GM12875 (cell line): Measurements from ENCODE around the gene CD9.

Experiments
- H3K4me3 ChIP-seq: one replicate; pipeline ENCODE4 v1.5.1; 2011; ENCODE audit warnings: low read depth, low read length, control low read depth
- TF ChIP-seq, protein P1 (sequence below): IDR thresholded peaks from 2 replicates; pipeline ENCODE4 v1.5.1; 2011; ENCODE audit warnings: low read depth, mild to moderate bottlenecking, control low read depth, inconsistent platforms, low read length, moderate library complexity, borderline replicate concordance; ENCODE audit not compliant: insufficient read depth

The CD9 gene

DNA sequence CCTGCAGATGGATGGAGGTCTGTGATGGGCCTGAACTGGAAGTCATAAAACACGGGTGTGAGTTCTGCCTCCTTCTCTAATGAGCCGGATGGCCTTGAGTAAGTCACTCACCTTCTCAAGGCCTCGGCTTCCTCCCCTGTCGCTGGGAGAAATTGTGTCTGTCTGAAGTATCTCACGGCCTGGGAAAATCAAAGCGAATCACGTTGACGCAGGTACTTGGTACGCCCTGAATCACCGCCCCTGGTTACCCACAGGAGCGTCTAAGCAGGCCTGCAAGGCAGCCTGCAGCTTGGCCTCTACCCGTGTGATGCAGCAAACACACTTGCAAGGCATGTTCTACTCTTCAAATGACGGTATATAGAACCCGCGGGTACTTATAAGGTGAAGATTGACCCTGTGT is 28.1 kb upstream of the CD9 start:
- TF ChIP-seq, protein P1, sequence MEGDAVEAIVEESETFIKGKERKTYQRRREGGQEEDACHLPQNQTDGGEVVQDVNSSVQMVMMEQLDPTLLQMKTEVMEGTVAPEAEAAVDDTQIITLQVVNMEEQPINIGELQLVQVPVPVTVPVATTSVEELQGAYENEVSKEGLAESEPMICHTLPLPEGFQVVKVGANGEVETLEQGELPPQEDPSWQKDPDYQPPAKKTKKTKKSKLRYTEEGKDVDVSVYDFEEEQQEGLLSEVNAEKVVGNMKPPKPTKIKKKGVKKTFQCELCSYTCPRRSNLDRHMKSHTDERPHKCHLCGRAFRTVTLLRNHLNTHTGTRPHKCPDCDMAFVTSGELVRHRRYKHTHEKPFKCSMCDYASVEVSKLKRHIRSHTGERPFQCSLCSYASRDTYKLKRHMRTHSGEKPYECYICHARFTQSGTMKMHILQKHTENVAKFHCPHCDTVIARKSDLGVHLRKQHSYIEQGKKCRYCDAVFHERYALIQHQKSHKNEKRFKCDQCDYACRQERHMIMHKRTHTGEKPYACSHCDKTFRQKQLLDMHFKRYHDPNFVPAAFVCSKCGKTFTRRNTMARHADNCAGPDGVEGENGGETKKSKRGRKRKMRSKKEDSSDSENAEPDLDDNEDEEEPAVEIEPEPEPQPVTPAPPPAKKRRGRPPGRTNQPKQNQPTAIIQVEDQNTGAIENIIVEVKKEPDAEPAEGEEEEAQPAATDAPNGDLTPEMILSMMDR: no peak
- H3K4me3 ChIP-seq: no peak overlapping the region

DNA sequence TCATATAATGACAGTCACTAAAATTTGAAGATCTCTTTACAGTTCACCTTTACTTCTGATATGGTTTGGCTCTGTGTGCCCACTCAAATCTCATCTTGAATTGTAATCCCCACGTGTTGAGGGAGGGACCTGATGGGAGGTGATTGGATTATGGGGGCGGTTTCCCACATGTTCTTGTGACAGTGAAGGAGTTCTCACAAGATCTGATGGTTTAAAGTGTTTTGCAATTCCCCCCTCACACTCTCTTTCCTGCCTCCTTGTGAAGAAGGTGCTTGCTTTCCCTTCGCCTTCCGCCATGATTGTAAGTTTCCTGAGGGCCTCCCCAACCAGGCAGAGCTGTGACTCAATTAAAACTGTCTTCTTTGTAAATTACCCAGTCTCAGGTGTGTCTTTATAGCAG is 27.3 kb upstream of the CD9 start:
- no peak overlapping the region for H3K4me3 ChIP-seq
- TF ChIP-seq, protein P1: no peak

DNA sequence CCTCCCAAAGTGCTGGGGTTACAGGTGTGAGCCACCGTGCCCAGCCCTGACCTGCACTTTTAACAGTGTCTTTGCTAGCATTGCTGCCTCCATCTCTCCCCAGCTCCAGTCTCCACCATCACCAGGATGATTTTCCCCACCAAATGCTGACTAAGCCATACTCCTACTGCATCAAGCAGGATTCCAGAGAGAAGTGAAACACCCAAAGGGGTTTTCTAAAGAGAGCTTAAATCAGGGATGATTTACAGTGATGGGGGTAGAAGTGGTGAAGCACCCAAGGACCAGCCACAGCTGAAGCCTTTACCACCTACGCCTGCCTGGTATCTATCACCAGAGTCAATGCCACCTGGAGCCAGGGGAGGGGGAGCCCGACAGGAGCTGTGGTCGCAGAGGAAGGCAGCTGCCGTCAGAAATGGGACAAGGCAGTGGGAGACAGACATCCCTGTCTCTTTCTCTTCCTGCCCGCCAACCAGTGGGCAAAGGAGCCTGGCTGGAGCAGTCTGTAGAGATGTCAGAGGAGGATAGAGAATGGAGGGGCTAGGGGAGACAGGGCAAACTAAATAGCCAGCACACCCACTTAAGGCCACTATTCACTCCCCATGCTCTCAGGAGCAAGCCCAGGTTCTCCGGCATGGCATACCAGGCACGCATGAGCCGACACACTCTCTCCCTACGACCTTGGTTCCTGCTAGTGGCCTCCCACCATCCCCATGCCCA is 22.4 kb upstream of the CD9 start:
- TF ChIP-seq, protein P1: no peak
- H3K4me3 ChIP-seq: no peak overlapping the region

DNA sequence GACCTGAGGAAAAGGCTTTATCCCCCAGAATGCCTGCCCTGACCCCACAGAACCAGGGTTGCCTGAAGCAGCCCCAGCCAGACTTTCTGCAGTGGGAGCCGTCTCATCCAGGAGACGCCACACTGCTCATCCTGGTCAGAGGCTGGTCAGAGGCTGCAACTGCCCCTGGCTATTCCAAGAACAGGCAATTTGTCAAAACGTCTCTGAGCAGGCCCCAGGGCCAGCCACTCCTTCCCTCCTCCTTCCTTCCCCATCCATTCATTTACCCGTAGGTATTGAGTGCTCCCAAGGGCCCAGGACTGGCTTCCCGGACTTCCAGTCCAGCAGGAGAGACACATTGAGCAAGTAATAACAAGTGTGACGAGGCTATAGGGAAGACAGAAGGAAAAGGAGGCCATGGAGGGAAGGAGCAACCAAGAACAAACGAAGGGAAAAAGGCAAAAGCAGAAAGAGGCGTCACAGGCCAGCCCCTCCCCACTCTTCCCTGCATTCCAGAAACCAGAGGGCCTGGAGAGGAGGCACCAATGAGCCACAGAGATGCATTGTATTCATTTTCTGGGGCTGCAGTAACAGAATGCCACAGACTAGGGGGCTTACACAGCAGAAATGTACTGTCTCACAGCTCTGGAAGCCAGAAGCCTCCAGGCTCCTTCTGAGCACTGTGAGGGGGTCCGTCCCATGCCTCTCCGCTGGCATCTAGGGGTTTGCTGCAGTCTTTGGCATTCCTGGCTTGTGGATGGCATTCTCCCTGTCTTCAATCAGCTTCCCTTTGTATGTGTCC is 21.0 kb upstream of the CD9 start:
- TF ChIP-seq, protein P1: no peak
- H3K4me3 ChIP-seq: no peak overlapping the region

DNA sequence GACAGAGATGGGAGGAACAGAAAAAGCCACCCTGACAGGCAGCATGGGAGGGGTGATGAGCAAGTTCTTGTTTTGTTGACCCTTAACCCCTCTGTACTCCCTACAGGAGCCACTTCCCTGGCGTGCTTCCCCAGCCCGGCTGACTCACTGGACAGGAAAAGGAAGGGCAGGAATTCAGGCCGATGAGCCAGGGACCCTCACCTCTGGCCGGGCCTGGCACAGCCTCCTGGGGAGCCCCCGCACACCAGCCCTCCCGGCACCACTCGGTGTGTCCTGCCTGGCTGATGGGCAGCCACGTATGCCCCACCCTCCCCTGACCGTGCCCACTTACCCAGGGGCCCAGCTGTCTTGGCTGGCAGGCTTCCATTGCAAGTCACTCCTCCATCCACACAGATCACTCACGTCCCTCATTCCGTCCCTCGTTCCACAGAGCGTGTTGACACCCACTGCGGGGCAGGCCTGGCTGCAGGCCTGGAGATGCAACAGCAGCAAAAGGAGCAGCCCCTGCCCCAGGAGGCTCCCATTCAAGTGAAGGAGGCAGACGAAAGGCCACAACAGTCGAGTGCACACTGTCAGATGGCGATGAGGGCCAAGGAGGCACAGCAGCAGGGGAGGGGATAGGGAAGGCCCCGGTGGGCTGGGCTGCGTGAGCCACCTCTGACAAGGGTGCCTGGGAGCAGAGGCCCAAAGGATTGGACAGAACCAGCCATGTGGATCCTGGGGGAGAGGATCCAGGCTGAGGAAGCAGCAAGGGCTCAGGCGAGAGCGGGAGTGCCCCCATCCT is 19.7 kb upstream of the CD9 start:
- TF ChIP-seq, protein P1: no peak
- no peak overlapping the region for H3K4me3 ChIP-seq

DNA sequence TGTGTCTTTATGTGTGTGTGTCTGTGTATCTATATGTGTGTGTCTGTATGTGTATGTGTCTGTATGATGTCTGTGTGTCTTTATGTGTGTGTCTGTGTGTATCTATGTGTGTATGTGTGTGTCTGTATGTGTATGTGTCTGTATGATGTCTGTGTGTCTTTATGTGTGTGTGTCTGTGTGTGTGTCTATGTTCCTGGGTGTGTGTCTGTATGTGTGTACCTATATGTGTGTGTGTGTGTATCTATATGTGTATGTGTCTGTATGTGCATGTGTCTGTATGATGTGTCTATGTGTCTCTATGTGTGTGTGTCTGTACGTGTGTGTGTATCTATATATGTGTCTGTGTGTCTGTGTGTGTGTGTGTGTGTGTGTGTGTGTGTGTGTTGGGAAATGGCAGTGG is 19.0 kb upstream of the CD9 start:
- H3K4me3 ChIP-seq: no peak overlapping the region
- TF ChIP-seq, protein P1: no peak
